Vagina (tissue), 2 donors: ENCODE data around the gene MRPS18C. TPM values are rescaled to one million over a fixed set of nuclear protein-coding genes. Genes with fewer than 3 reads are reported as not detected.

Experiments
- DNase-seq, 2 donors: peaks; one replicate each; pipeline ENCODE4 v3.0.0-alpha.2; 2017; ENCODE audit errors: extremely low spot score in 2 of 2
- H3K27ac ChIP-seq: fragments of 200-600 bp; sonication (generic); one replicate; pipeline ENCODE4 v1.5.1; 2019
- H3K27me3 ChIP-seq: fragments of 200-600 bp; sonication (generic); one replicate; pipeline ENCODE4 v1.5.1; 2019
- H3K36me3 ChIP-seq, 2 donors: fragments of 200-600 bp; sonication (generic); one replicate each; pipeline ENCODE4 v1.5.1; 2017 to 2019
- H3K4me1 ChIP-seq: fragments of 200-600 bp; sonication (generic); one replicate; pipeline ENCODE4 v1.5.1; 2019
- H3K4me3 ChIP-seq, 2 donors: fragments of 200-600 bp; sonication (generic); 1 replicate in 1 of 2; 2 replicates in 1 of 2; pipeline ENCODE4 v1.5.1; 2016 to 2019
- H3K9me3 ChIP-seq: fragments of 200-600 bp; sonication (generic); one replicate; pipeline ENCODE4 v1.5.1; 2019
- POLR2A ChIP-seq, 2 donors: fragments of 450-650 bp; IDR thresholded peaks; one replicate each; pipeline ENCODE4 v1.6.1; 2017; ENCODE audit warnings: antibody characterized with exemption in 2 of 2, mild to moderate bottlenecking in 2 of 2, moderate library complexity in 2 of 2
- POLR2AphosphoS5 ChIP-seq, 2 donors: sonication (generic); formaldehyde crosslinking; IDR thresholded peaks; one replicate each; pipeline ENCODE4 v1.9.0; 2017; ENCODE audit warnings: antibody characterized with exemption in 2 of 2, mild to moderate bottlenecking in 2 of 2, low read depth in 1 of 2; ENCODE audit not compliant: insufficient read depth in 1 of 2
- intact Hi-C: fragments of 100-400 bp; cut with DNase I; formaldehyde crosslinking; loops from one replicate; pipeline ENCODE4 v1.15.1; 2023
- total RNA-seq: library from RNA; depleted of rRNA; stranded (reverse); fragments of >200 nt; gene quantifications from one replicate; pipeline ENCODE4 v1.2.3, GENCODE V29; 2016
- TF ChIP-seq, protein P1 (sequence below), 3 experiments: fragments of 450-650 bp in 2 of 3; fragments of 200-600 bp in 1 of 3; sonication (generic) in 1 of 3; IDR thresholded peaks; one replicate each; pipeline ENCODE4 v1.5.1; 2017 to 2019; ENCODE audit warnings: antibody characterized with exemption in 3 of 3, mild to moderate bottlenecking in 2 of 3, moderate library complexity in 2 of 3

The MRPS18C gene
- total RNA-seq, 1 donor from 2014 or later: 15.2 TPM

GRCh38 chr4:83510442-83510841 is 54.6 kb downstream of the MRPS18C start:
- no peaks in the 10 kb centered on the region for H3K27me3 ChIP-seq
- TF ChIP-seq POLR2A (IDR thresholded peaks at IDR 0.05) (no peak), POLR2AphosphoS5 (IDR thresholded peaks at IDR 0.05; ENCODE audit: insufficient read depth in 1 of 2, low read depth in 1 of 2) (no peak)
- TF ChIP-seq, protein P1, sequence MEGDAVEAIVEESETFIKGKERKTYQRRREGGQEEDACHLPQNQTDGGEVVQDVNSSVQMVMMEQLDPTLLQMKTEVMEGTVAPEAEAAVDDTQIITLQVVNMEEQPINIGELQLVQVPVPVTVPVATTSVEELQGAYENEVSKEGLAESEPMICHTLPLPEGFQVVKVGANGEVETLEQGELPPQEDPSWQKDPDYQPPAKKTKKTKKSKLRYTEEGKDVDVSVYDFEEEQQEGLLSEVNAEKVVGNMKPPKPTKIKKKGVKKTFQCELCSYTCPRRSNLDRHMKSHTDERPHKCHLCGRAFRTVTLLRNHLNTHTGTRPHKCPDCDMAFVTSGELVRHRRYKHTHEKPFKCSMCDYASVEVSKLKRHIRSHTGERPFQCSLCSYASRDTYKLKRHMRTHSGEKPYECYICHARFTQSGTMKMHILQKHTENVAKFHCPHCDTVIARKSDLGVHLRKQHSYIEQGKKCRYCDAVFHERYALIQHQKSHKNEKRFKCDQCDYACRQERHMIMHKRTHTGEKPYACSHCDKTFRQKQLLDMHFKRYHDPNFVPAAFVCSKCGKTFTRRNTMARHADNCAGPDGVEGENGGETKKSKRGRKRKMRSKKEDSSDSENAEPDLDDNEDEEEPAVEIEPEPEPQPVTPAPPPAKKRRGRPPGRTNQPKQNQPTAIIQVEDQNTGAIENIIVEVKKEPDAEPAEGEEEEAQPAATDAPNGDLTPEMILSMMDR (IDR thresholded peaks at IDR 0.05): no peak
- H3K27ac ChIP-seq: no peak overlapping the region
- no peak for DNase-seq
- H3K4me3 ChIP-seq: no peak overlapping the region
- H3K36me3 ChIP-seq: no peaks in the 10 kb centered on the region
- no peaks in the 10 kb centered on the region for H3K4me1 ChIP-seq
- intact Hi-C loops: no loop called here
- H3K9me3 ChIP-seq: no peaks in the 10 kb centered on the region

Other genes starting within 250 kb of the MRPS18C start
- 4.2 TPM for gene COQ2, start 171.3 kb upstream of the MRPS18C start, total RNA-seq
- gene HPSE, start 121.2 kb upstream of the MRPS18C start, total RNA-seq: 1.7 TPM
- gene HELQ, start 235 bp upstream of the MRPS18C start, total RNA-seq: 14.2 TPM
- gene ABRAXAS1, start 29.0 kb downstream of the MRPS18C start, total RNA-seq: 11.5 TPM
- 5.2 TPM for gene GPAT3, start 80.0 kb downstream of the MRPS18C start, total RNA-seq